ENCODE measurements around the gene AKR7A2. TPM values are rescaled to one million over a fixed set of nuclear protein-coding genes. Genes with fewer than 3 reads are reported as not detected.
A peak's percentile ranks its signal among the peaks of the same experiment; 100 is the strongest.

AKR7A2 gene
- total RNA-seq, 1 donor from 2014 or later: 63.8 TPM

- DNase-seq (ENCODE audit: extremely low spot score in 2 of 2): no peak
- peak in 1 of 2 donors; percentile 48 for TF ChIP-seq POLR2AphosphoS5 (IDR thresholded peaks at IDR 0.05; ENCODE audit: insufficient read depth in 1 of 2, low read depth in 1 of 2)
- TF ChIP-seq, protein P1, sequence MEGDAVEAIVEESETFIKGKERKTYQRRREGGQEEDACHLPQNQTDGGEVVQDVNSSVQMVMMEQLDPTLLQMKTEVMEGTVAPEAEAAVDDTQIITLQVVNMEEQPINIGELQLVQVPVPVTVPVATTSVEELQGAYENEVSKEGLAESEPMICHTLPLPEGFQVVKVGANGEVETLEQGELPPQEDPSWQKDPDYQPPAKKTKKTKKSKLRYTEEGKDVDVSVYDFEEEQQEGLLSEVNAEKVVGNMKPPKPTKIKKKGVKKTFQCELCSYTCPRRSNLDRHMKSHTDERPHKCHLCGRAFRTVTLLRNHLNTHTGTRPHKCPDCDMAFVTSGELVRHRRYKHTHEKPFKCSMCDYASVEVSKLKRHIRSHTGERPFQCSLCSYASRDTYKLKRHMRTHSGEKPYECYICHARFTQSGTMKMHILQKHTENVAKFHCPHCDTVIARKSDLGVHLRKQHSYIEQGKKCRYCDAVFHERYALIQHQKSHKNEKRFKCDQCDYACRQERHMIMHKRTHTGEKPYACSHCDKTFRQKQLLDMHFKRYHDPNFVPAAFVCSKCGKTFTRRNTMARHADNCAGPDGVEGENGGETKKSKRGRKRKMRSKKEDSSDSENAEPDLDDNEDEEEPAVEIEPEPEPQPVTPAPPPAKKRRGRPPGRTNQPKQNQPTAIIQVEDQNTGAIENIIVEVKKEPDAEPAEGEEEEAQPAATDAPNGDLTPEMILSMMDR (IDR thresholded peaks at IDR 0.05): peak; percentile 58 to 92 (median 81)
- no peak for TF ChIP-seq POLR2A (IDR thresholded peaks at IDR 0.05)
- H3K27me3 ChIP-seq: no peaks in the 10 kb centered on the region
- peak overlapping the region; percentile 70 for H3K27ac ChIP-seq
- peaks cover 0 to 41% of the 10 kb centered on the region in 2 donors for H3K36me3 ChIP-seq
- intact Hi-C loops (cut with DNase I): loop anchor here (5.0 kb wide), 1 partner anchor 308 kb away; no protein-coding TSS in a partner anchor
- no peak overlapping the region for H3K4me3 ChIP-seq
- no peaks in the 10 kb centered on the region for H3K9me3 ChIP-seq
- H3K4me1 ChIP-seq: peaks cover 75% of the 10 kb centered on the region
Observed at GRCh38 chr1:19344372-19344810, 32.4 kb upstream of the AKR7A2 start.

DNA sequence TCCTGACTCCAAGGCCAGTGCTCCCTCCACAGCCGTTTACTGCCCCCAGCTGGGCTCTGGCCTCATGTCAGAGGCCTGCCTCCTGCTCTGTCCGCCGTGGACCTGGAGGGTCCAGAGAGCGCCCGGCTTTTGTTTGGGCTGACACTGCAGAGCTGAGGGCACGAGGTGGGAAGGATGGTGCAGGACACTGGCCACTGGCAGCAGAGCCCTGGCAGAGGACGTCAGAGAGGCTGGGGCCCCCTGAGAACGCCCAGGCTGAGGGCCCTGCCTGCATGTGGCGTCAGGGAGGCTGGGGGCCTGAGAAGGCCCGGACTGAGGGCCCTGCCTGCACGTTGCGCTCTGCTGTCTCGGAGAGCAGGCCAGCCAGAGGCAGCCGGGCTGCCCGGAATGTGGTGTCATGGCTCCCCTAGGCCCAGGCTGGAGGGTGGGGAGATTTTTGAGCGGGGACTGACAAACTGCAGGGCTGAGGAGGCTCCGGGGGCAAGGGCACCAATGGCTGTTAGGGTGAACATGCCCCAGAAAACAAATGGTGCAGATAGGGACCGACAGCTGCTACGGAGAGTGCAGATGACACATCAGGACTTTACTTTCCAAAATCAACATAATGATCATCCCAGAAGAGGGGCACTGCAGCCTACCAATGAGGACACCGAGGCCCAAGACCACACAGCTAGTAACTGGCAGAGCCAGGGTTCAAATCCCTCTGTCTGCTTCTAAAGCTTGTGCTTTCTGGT is 31.8 kb upstream of the AKR7A2 start:
- peak overlapping the region; percentile 70 for H3K27ac ChIP-seq

GRCh38 chr1:19342894-19343616 is 31.1 kb upstream of the AKR7A2 start:
- no peak overlapping the region for H3K4me3 ChIP-seq
- intact Hi-C loops (cut with DNase I): loop anchor here (5.0 kb wide), 1 partner anchor 309 kb away; no protein-coding TSS in a partner anchor
- no peak for TF ChIP-seq POLR2AphosphoS5 (IDR thresholded peaks at IDR 0.05; ENCODE audit: insufficient read depth in 1 of 2, low read depth in 1 of 2)
- no peak for TF ChIP-seq POLR2A (IDR thresholded peaks at IDR 0.05)
- TF ChIP-seq, protein P1 (IDR thresholded peaks at IDR 0.05): no peak
- peak overlapping the region; percentile 70 for H3K27ac ChIP-seq
- H3K9me3 ChIP-seq: no peaks in the 10 kb centered on the region
- no peak for DNase-seq (ENCODE audit: extremely low spot score in 2 of 2)
- no peaks in the 10 kb centered on the region for H3K27me3 ChIP-seq
- peaks cover 62% of the 10 kb centered on the region for H3K4me1 ChIP-seq
- peaks cover 0 to 47% of the 10 kb centered on the region in 2 donors for H3K36me3 ChIP-seq

More for the DNA sequence above, 31.8 kb upstream of the AKR7A2 start:
- Histone ChIP-seq H3K4me1 (peaks cover 69% of the 10 kb centered on the region), H3K9me3 (no peaks in the 10 kb centered on the region), H3K36me3 (peaks cover 0 to 47% of the 10 kb centered on the region in 2 donors), H3K27me3 (no peaks in the 10 kb centered on the region), H3K4me3 (no peak overlapping the region)
- DNase-seq (ENCODE audit: extremely low spot score in 2 of 2): no peak
- TF ChIP-seq POLR2AphosphoS5 (IDR thresholded peaks at IDR 0.05; ENCODE audit: insufficient read depth in 1 of 2, low read depth in 1 of 2) (no peak), POLR2A (IDR thresholded peaks at IDR 0.05) (no peak)
- TF ChIP-seq, protein P1 (IDR thresholded peaks at IDR 0.05): no peak
- intact Hi-C loops (cut with DNase I): loop anchor here (5.0 kb wide), 1 partner anchor 309 kb away; no protein-coding TSS in a partner anchor

DNA sequence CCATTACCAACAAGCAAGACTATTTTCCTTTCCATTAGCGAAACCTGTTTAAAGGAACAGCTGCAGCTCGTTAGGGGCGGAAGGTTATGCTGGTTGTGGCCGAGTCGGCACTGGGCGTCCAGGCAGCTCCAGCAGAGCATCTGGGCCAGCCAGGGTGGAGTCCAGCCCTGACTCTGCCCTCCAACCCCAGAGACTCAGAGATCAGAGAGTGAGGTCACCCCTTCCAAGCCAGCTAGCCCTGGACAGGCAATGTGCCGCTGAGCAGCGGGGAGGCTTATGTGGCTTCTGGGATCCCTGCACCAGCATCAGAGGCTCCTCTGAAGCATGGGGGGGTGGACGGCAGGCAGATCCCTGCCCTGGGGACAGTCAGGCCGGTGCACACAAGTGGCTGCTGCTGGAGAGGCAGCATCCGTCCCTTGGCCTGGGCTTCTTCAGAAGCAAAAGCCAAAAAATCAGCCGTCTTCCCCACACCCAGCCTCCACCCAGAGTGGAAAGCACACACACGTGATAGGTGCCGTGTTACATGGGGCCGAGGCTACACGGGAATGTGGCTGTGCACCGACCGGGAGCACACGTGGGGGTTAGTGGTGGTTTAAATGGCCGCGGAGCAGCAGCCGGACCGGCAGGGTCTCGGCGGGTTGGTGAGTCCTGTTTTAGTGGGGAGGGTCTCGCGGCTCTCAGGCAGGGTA is 30.3 kb upstream of the AKR7A2 start:
- Histone ChIP-seq H3K4me1 (peaks cover 53% of the 10 kb centered on the region), H3K36me3 (peaks cover 0 to 47% of the 10 kb centered on the region in 2 donors), H3K27ac (peak overlapping the region; percentile 70), H3K4me3 (no peak overlapping the region), H3K9me3 (no peaks in the 10 kb centered on the region), H3K27me3 (no peaks in the 10 kb centered on the region)
- intact Hi-C loops (cut with DNase I): loop anchor here (5.0 kb wide), 1 partner anchor 310 kb away; no protein-coding TSS in a partner anchor
- TF ChIP-seq POLR2AphosphoS5 (IDR thresholded peaks at IDR 0.05; ENCODE audit: insufficient read depth in 1 of 2, low read depth in 1 of 2): peak in 1 of 2 donors; percentile 54
- no peak for TF ChIP-seq POLR2A (IDR thresholded peaks at IDR 0.05)
- TF ChIP-seq, protein P1 (IDR thresholded peaks at IDR 0.05): no peak
- DNase-seq (ENCODE audit: extremely low spot score in 2 of 2): no peak

All from vagina (tissue), 2 donors.